ENCODE measurements around the gene KIT. TPM values are rescaled to one million over a fixed set of nuclear protein-coding genes. Genes with fewer than 3 reads are reported as not detected.
"Not testable (repeated sequence)": the region's sequence is repeated elsewhere in the genome, so short reads cannot be mapped to it uniquely, and the experiment has no call there.

Gene KIT
- total RNA-seq, 1 donor from 2014 or later: 19.5 TPM

- Mint-ChIP-seq H3K4me1 (ENCODE audit: unreplicated experiment) (peaks cover 4% of the 10 kb centered on the region), H3K27ac (no peak overlapping the region), H3K27me3 (no peaks in the 10 kb centered on the region), H3K9me3 (no peaks in the 10 kb centered on the region), H3K4me3 (no peak overlapping the region), H3K36me3 (no peaks in the 10 kb centered on the region)
- TF ChIP-seq CTCF (conservative IDR thresholded peaks at IDR 0.05): no peak
- DNase-seq (ENCODE audit: extremely low spot score, unreplicated experiment): no peak
Measured at GRCh38 chr4:54626113-54626512, 31.6 kb upstream of the KIT start.

GRCh38 chr4:54632537-54632936 is 25.2 kb upstream of the KIT start:
- H3K9me3 Mint-ChIP-seq: no peaks in the 10 kb centered on the region
- H3K4me1 Mint-ChIP-seq (ENCODE audit: unreplicated experiment): no peaks in the 10 kb centered on the region
- H3K27me3 Mint-ChIP-seq: no peaks in the 10 kb centered on the region
- H3K27ac Mint-ChIP-seq: no peak overlapping the region
- H3K4me3 Mint-ChIP-seq: no peak overlapping the region
- no peak for TF ChIP-seq CTCF (conservative IDR thresholded peaks at IDR 0.05)
- H3K36me3 Mint-ChIP-seq: no peaks in the 10 kb centered on the region
- DNase-seq (ENCODE audit: extremely low spot score, unreplicated experiment): no peak

GRCh38 chr4:54633102-54633740 is 24.5 kb upstream of the KIT start:
- not testable (repeated sequence) for DNase-seq (ENCODE audit: extremely low spot score, unreplicated experiment); H3K4me3 Mint-ChIP-seq; H3K27ac Mint-ChIP-seq; H3K4me1 Mint-ChIP-seq (ENCODE audit: unreplicated experiment); H3K9me3 Mint-ChIP-seq; H3K36me3 Mint-ChIP-seq; H3K27me3 Mint-ChIP-seq

- no peaks in the 10 kb centered on the region for H3K9me3 Mint-ChIP-seq
- no peak overlapping the region for H3K4me3 Mint-ChIP-seq
- H3K27me3 Mint-ChIP-seq: no peaks in the 10 kb centered on the region
- DNase-seq (ENCODE audit: extremely low spot score, unreplicated experiment): no peak
- H3K4me1 Mint-ChIP-seq (ENCODE audit: unreplicated experiment): no peaks in the 10 kb centered on the region
- H3K36me3 Mint-ChIP-seq: no peaks in the 10 kb centered on the region
- no peak overlapping the region for H3K27ac Mint-ChIP-seq
- TF ChIP-seq CTCF (conservative IDR thresholded peaks at IDR 0.05): no peak
Measured at GRCh38 chr4:54635318-54635717, 22.4 kb upstream of the KIT start.

- no peaks in the 10 kb centered on the region for H3K9me3 Mint-ChIP-seq
- H3K27me3 Mint-ChIP-seq: no peaks in the 10 kb centered on the region
- H3K4me1 Mint-ChIP-seq (ENCODE audit: unreplicated experiment): no peaks in the 10 kb centered on the region
- DNase-seq (ENCODE audit: extremely low spot score, unreplicated experiment): no peak
- H3K27ac Mint-ChIP-seq: no peak overlapping the region
- no peak overlapping the region for H3K4me3 Mint-ChIP-seq
- no peak for TF ChIP-seq CTCF (conservative IDR thresholded peaks at IDR 0.05)
- H3K36me3 Mint-ChIP-seq: no peaks in the 10 kb centered on the region
Measured at GRCh38 chr4:54637325-54637724, 20.4 kb upstream of the KIT start.

- not testable (repeated sequence) for H3K9me3 Mint-ChIP-seq; H3K27ac Mint-ChIP-seq; H3K36me3 Mint-ChIP-seq; H3K27me3 Mint-ChIP-seq; DNase-seq (ENCODE audit: extremely low spot score, unreplicated experiment); H3K4me3 Mint-ChIP-seq; H3K4me1 Mint-ChIP-seq (ENCODE audit: unreplicated experiment)
Measured at GRCh38 chr4:54641101-54641500, 16.7 kb upstream of the KIT start.

- Mint-ChIP-seq H3K4me1 (ENCODE audit: unreplicated experiment) (peaks cover 14% of the 10 kb centered on the region), H3K9me3 (no peaks in the 10 kb centered on the region), H3K27ac (no peak overlapping the region), H3K27me3 (no peaks in the 10 kb centered on the region), H3K4me3 (no peak overlapping the region), H3K36me3 (no peaks in the 10 kb centered on the region)
- TF ChIP-seq CTCF (conservative IDR thresholded peaks at IDR 0.05): no peak
- DNase-seq (ENCODE audit: extremely low spot score, unreplicated experiment): no peak
Measured at GRCh38 chr4:54643172-54643571, 14.6 kb upstream of the KIT start.

Measured in type B pancreatic cell (in vitro differentiated cells).